Fibroblast of lung (primary cell): ENCODE measurements around the gene DENND1A. TPM values are rescaled to one million over a fixed set of nuclear protein-coding genes. Genes with fewer than 3 reads are reported as not detected.

Experiments used
- DNase-seq, 2 donors: peaks; one replicate each; pipeline versions ENCODE4 v3.0.0 to v3.0.0-alpha.2; 2010; ENCODE audit warnings: low read depth in 2 of 2
- H2AFZ ChIP-seq: 2 replicates; pipeline ENCODE4 v1.5.1; 2012; ENCODE audit warnings: low read length, control low read depth, inconsistent platforms
- H3K27ac ChIP-seq: 2 replicates; pipeline ENCODE4 v1.5.1; 2011; ENCODE audit warnings: low read length, control low read depth; ENCODE audit not compliant: insufficient read depth
- H3K27me3 ChIP-seq: 2 replicates; pipeline ENCODE4 v1.5.1; 2011; ENCODE audit warnings: mild to moderate bottlenecking, low read length; ENCODE audit not compliant: control insufficient read depth, insufficient read depth
- H3K36me3 ChIP-seq: 2 replicates; pipeline ENCODE4 v1.5.1; 2011; ENCODE audit warnings: low read length; ENCODE audit not compliant: control insufficient read depth, insufficient read depth
- H3K4me1 ChIP-seq: 2 replicates; pipeline ENCODE4 v1.5.1; 2011; ENCODE audit warnings: low read length; ENCODE audit not compliant: control insufficient read depth, insufficient read depth; ENCODE audit errors: extremely low read depth
- H3K4me2 ChIP-seq: 2 replicates; pipeline ENCODE4 v1.5.1; 2011; ENCODE audit warnings: low read length, control low read depth; ENCODE audit not compliant: insufficient read depth; ENCODE audit errors: extremely low read depth
- H3K4me3 ChIP-seq, 4 experiments: fragments of 200-600 bp in 1 of 4; sonication (generic) in 1 of 4; replicated peaks in 1 of 4; 2 replicates each; pipeline ENCODE4 v1.5.1; 2011 to 2016; ENCODE audit warnings: low read length in 4 of 4, low read depth in 3 of 4, mild to moderate bottlenecking in 3 of 4, control low read depth in 2 of 4, inconsistent platforms in 1 of 4, mixed read lengths in 1 of 4; ENCODE audit not compliant: insufficient read depth in 1 of 4; ENCODE audit errors: control extremely low read depth in 1 of 4
- H3K79me2 ChIP-seq: 2 replicates; pipeline ENCODE4 v1.5.1; 2012; ENCODE audit warnings: mild to moderate bottlenecking, low read length, inconsistent platforms; ENCODE audit not compliant: control insufficient read depth, insufficient read depth
- H3K9ac ChIP-seq: 2 replicates; pipeline ENCODE4 v1.5.1; 2011; ENCODE audit warnings: mild to moderate bottlenecking, low read length, control low read depth; ENCODE audit not compliant: insufficient read depth
- H3K9me3 ChIP-seq: 2 replicates; pipeline ENCODE4 v1.5.1; 2012; ENCODE audit warnings: low read depth, low read length; ENCODE audit not compliant: control insufficient read depth, insufficient read depth
- H4K20me1 ChIP-seq: 2 replicates; pipeline ENCODE4 v1.5.1; 2011; ENCODE audit warnings: low read length; ENCODE audit not compliant: control insufficient read depth, insufficient read depth; ENCODE audit errors: extremely low read depth
- EZH2 ChIP-seq: IDR thresholded peaks from 2 replicates; pipeline ENCODE4 v1.5.1; 2012; ENCODE audit warnings: low read length, control low read depth, mild to moderate bottlenecking; ENCODE audit errors: missing control alignments
- polyA plus RNA-seq, 2 donors: library from polyadenylated mRNA; depleted of rRNA in 1 of 2; stranded (reverse) in 1 of 2; unstranded in 1 of 2; fragments of >200 nt; gene quantifications; 2 replicates each; pipeline ENCODE4 v1.2.1, GENCODE V29; 2011 to 2012; ENCODE audit warnings: missing spikeins in 1 of 2
- total RNA-seq: library from RNA; depleted of rRNA; stranded (reverse); fragments of >200 nt; gene quantifications from 2 replicates; pipeline ENCODE4 v1.2.1, GENCODE V29; 2014
- TF ChIP-seq, protein P1 (sequence below), 2 donors: IDR thresholded peaks in 1 of 2; conservative IDR thresholded peaks in 1 of 2; 1 replicate in 1 of 2; 2 replicates in 1 of 2; pipeline ENCODE4 v1.5.1; 2011 to 2012; ENCODE audit warnings: low read length in 2 of 2, control low read depth in 1 of 2, inconsistent platforms in 1 of 2, low read depth in 1 of 2, mild to moderate bottlenecking in 1 of 2

DENND1A gene
- total and polyA plus RNA-seq, 2 donors (not counting 1 experiment from before 2014, with no cell fraction given): 13.0 to 18.3 TPM

DNA sequence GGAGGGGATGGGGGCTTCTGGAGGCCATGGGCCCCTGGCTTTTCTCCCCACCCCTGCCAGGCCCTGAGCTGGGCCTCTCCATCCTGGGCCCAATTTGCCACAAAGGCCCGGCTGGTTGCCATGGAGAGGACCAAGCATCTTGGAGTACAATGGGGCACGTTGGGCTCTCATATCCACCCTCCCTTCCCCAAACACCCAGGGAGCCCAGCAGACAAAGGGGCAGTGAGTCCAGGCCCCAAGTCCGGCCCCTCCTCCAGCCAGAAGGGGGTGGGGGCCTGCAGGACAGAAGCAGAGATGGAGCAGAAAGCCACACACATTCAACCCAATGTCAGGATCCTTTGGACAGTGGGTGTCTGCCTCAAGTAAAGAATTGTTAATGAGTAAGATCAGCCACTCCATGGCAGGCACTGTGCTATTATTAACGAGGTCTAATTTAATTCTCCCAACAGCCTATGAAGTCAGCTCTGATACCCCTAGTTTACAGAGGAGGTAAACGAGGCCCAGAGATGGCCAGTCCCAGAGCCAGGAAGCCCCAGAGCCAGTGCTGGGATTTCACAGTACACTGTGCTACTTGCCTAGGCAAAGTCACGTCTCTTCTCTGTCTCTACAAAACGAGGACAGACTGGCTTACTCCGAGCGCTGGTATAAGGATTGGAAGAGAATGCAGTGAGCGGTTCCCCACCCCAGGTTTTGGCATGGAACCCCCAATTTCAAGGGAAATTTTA lies 571.6 kb downstream of the DENND1A start:
- Histone ChIP-seq H3K9ac (no peak overlapping the region), H3K9me3 (no peaks in the 10 kb centered on the region), H3K79me2 (no peaks in the 10 kb centered on the region), H3K4me1 (no peaks in the 10 kb centered on the region), H2AFZ (no peak overlapping the region), H3K27ac (no peak overlapping the region), H3K27me3 (no peaks in the 10 kb centered on the region), H3K4me2 (no peak overlapping the region), H3K4me3 (no peak overlapping the region), H3K36me3 (no peaks in the 10 kb centered on the region), H4K20me1 (no peaks in the 10 kb centered on the region)
- DNase-seq: no peak
- no peak for TF ChIP-seq EZH2
- TF ChIP-seq, protein P1, sequence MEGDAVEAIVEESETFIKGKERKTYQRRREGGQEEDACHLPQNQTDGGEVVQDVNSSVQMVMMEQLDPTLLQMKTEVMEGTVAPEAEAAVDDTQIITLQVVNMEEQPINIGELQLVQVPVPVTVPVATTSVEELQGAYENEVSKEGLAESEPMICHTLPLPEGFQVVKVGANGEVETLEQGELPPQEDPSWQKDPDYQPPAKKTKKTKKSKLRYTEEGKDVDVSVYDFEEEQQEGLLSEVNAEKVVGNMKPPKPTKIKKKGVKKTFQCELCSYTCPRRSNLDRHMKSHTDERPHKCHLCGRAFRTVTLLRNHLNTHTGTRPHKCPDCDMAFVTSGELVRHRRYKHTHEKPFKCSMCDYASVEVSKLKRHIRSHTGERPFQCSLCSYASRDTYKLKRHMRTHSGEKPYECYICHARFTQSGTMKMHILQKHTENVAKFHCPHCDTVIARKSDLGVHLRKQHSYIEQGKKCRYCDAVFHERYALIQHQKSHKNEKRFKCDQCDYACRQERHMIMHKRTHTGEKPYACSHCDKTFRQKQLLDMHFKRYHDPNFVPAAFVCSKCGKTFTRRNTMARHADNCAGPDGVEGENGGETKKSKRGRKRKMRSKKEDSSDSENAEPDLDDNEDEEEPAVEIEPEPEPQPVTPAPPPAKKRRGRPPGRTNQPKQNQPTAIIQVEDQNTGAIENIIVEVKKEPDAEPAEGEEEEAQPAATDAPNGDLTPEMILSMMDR (conservative IDR thresholded peaks at IDR 0.05 in 1 of 2, IDR thresholded peaks at IDR 0.05 in 1 of 2; ENCODE audit: low read depth in 1 of 2, low read length in 2 of 2): no peak

DNA sequence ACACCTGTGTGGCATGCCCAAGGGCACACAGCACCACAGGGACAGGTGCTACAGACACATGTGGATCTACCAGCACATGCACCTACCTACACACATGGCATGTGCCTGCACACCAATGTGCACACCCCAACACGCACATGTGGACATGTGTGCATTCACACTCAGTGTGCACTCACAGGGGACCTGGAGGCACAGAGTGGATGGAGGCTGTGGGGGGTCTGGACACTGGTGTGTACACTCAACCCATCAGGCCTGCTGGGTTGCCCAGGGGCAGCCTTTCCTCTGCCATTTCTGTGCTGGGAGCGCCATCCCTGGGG lies 572.2 kb downstream of the DENND1A start:
- no peak overlapping the region for H2AFZ ChIP-seq
- no peaks in the 10 kb centered on the region for H3K27me3 ChIP-seq
- TF ChIP-seq, protein P1 (conservative IDR thresholded peaks at IDR 0.05 in 1 of 2, IDR thresholded peaks at IDR 0.05 in 1 of 2; ENCODE audit: low read depth in 1 of 2, low read length in 2 of 2): no peak
- no peak overlapping the region for H3K9ac ChIP-seq
- H3K4me2 ChIP-seq: no peak overlapping the region
- H3K4me3 ChIP-seq: no peak overlapping the region
- no peak for DNase-seq
- H3K36me3 ChIP-seq: no peaks in the 10 kb centered on the region
- H3K4me1 ChIP-seq: no peaks in the 10 kb centered on the region
- no peak overlapping the region for H3K27ac ChIP-seq
- H3K9me3 ChIP-seq: no peaks in the 10 kb centered on the region
- H3K79me2 ChIP-seq: no peaks in the 10 kb centered on the region
- H4K20me1 ChIP-seq: no peaks in the 10 kb centered on the region

DNA sequence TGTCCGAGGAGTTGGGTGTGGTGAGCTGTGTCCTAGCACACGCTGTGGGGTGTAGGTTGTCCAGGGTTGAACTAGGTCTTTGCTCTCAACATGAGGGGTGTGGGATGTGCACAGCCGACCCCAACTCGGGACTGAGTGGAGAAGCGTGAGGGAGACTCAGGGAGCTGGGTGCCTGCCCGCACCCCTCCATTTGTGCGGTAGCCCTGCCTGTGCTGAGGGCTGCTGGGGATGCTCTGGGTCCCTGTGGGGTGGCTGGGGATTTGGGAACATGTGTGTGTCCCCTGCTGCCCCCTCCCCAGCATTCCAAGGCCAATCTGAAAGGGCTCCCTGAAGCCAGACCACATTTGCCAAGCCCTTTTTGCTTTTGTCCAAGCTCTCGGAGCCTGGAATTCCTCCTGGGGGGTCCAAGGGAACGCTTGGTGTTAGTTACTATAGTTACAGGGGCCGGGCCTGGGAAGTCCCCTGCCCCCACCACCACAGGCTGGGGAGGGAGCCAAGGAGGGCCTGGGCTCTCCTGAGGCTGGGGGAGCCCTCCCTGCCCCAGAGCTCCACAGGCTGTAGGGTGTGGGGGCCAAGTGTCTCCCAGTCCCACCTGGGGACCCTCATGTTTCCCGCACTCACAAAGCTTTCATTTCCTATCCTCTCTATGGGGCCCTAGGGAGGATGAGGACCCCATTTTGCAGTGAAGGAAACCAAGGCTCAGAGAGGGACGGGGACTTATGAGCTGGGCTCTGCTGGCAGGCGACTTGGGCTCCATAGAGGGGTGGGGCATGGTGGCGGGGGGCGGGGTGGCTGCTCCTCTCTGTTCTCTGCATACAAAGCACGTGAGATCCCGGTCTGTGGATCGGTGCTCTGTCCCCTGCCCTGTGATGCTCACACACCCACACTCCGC lies 572.8 kb downstream of the DENND1A start:
- H3K36me3 ChIP-seq: no peaks in the 10 kb centered on the region
- no peak overlapping the region for H3K27ac ChIP-seq
- no peak overlapping the region for H2AFZ ChIP-seq
- no peaks in the 10 kb centered on the region for H3K4me1 ChIP-seq
- no peak overlapping the region for H3K4me2 ChIP-seq
- no peak overlapping the region for H3K4me3 ChIP-seq
- DNase-seq: no peak
- no peaks in the 10 kb centered on the region for H3K9me3 ChIP-seq
- H4K20me1 ChIP-seq: no peaks in the 10 kb centered on the region
- TF ChIP-seq, protein P1 (conservative IDR thresholded peaks at IDR 0.05 in 1 of 2, IDR thresholded peaks at IDR 0.05 in 1 of 2; ENCODE audit: low read depth in 1 of 2, low read length in 2 of 2): no peak
- no peak for TF ChIP-seq EZH2
- no peak overlapping the region for H3K9ac ChIP-seq
- no peaks in the 10 kb centered on the region for H3K79me2 ChIP-seq
- H3K27me3 ChIP-seq: no peaks in the 10 kb centered on the region
